OCI-LY7 (cell line): ENCODE results near the gene JAZF1. TPM values are rescaled to one million over a fixed set of nuclear protein-coding genes. Genes with fewer than 3 reads are reported as not detected.

Source experiments
- BruUV-seq: library from RNA; stranded (reverse); fragments of 400-500 nt; replicated peaks from 2 replicates; lab custom pipeline; 2021; lab: Mats Ljungman, UMichigan
- CTCF ChIA-PET: fragments of 300-600 bp; sonication (Branson Sonifier 250); formaldehyde crosslinking; loops from one replicate; lab custom pipeline; 2022; ENCODE audit warnings: antibody characterized with exemption; ENCODE audit not compliant: unreplicated experiment; lab: Charles Lee
- POLR2A ChIA-PET: fragments of 300-600 bp; sonication (Branson Sonifier 250); formaldehyde crosslinking; loops from one replicate; lab custom pipeline; 2022; ENCODE audit warnings: antibody characterized with exemption; lab: Charles Lee
- DNase-seq: peaks from one replicate; pipeline ENCODE4 v3.0.0-alpha.2; 2015; ENCODE audit warnings: low spot score
- H2AFZ ChIP-seq: fragments of 200-600 bp; sonication (generic), shearing (Covaris generic); 2 replicates; pipeline ENCODE4 v1.6.1; 2014; ENCODE audit warnings: mild to moderate bottlenecking, antibody characterized with exemption, low read length, moderate library complexity
- H3K27ac ChIP-seq: fragments of 200-600 bp; sonication (generic); 2 replicates; pipeline ENCODE4 v1.5.1; 2014; ENCODE audit warnings: mixed run types, low read depth, mild to moderate bottlenecking, moderate library complexity, low read length, inconsistent platforms; ENCODE audit not compliant: poor library complexity, severe bottlenecking
- H3K36me3 ChIP-seq: fragments of 200-600 bp; sonication (generic); 2 replicates; pipeline ENCODE4 v1.6.1; 2014; ENCODE audit warnings: mild to moderate bottlenecking, antibody characterized with exemption, low read length, moderate library complexity, mixed read lengths; ENCODE audit not compliant: insufficient read depth
- H3K4me1 ChIP-seq: fragments of 200-600 bp; sonication (generic); 2 replicates; pipeline ENCODE4 v1.5.1; 2014; ENCODE audit warnings: mild to moderate bottlenecking, low read length; ENCODE audit not compliant: insufficient read depth, poor library complexity, severe bottlenecking
- H3K4me2 ChIP-seq: fragments of 200-600 bp; sonication (generic); 2 replicates; pipeline ENCODE4 v1.6.1; 2014; ENCODE audit warnings: mild to moderate bottlenecking, low read length
- H3K4me3 ChIP-seq: fragments of 200-600 bp; sonication (generic); 2 replicates; pipeline ENCODE4 v1.5.1; 2014; ENCODE audit warnings: mild to moderate bottlenecking, low read depth, low read length; ENCODE audit not compliant: poor library complexity, severe bottlenecking
- H3K79me2 ChIP-seq: fragments of 200-600 bp; sonication (generic); 2 replicates; pipeline ENCODE4 v1.6.1; 2016; ENCODE audit warnings: low read depth, mild to moderate bottlenecking, low read length, moderate library complexity, mixed read lengths; ENCODE audit not compliant: insufficient read depth
- H3K9me2 ChIP-seq: fragments of 200-600 bp; sonication (generic); 2 replicates; pipeline ENCODE4 v1.6.1; 2016; ENCODE audit warnings: mild to moderate bottlenecking, low read length, mixed read lengths; ENCODE audit not compliant: insufficient read depth
- H3K9me3 ChIP-seq: fragments of 200-600 bp; sonication (generic); 2 replicates; pipeline ENCODE4 v1.6.1; 2014; ENCODE audit warnings: mild to moderate bottlenecking, mixed run types, low read length, mixed read lengths
- H4K20me1 ChIP-seq: fragments of 200-600 bp; sonication (generic); 2 replicates; pipeline ENCODE4 v1.6.1; 2014; ENCODE audit warnings: mild to moderate bottlenecking, antibody characterized with exemption, low read length, moderate library complexity, mixed read lengths; ENCODE audit not compliant: insufficient read depth
- CTCF ChIP-seq: fragments of 200-600 bp; sonication (generic); conservative IDR thresholded peaks from 2 replicates; pipeline ENCODE4 v1.5.1; 2014; ENCODE audit warnings: mild to moderate bottlenecking, antibody characterized with exemption, low read length, moderate library complexity, mixed read lengths
- EZH2phosphoT487 ChIP-seq: fragments of 200-600 bp; sonication (generic); IDR thresholded peaks from 2 replicates; pipeline ENCODE4 v1.6.1; 2018; ENCODE audit warnings: low read depth, borderline replicate concordance, mild to moderate bottlenecking, mixed run types, antibody characterized with exemption, low read length, moderate library complexity, mixed read lengths
- intact Hi-C: fragments of 100-400 bp; cut with micrococcal nuclease; formaldehyde crosslinking; loops from one replicate; pipeline ENCODE4 v1.10.0; 2022; ENCODE audit not compliant: unreplicated experiment
- total RNA-seq, 2 experiments: library from RNA; depleted of rRNA in 1 of 2; stranded (reverse); fragments of >200 nt in 1 of 2; shearing (Covaris generic) in 1 of 2; gene quantifications; 2 replicates each; pipeline ENCODE4 v1.2.3, GENCODE V29; 2014 to 2022

JAZF1 gene
- total RNA-seq, 2 experiments from 2014 or later = 6.3 to 25.0 TPM

- Histone ChIP-seq H4K20me1 (no peaks in the 10 kb centered on the region), H3K36me3 (peaks cover 6% of the 10 kb centered on the region; the same call in 1 of the 2 replicates), H2AFZ (no peak overlapping the region), H3K9me3 (no peaks in the 10 kb centered on the region; the same call in 1 of the 2 replicates), H3K9me2 (no peaks in the 10 kb centered on the region), H3K4me3 (no peak overlapping the region), H3K27ac (no peak overlapping the region), H3K4me2 (0 out of 2 replicates have a peak overlapping the region, but pooled peaks have one; percentile 77), H3K4me1 (peaks cover 99% of the 10 kb centered on the region), H3K79me2 (peaks cover 81% of the 10 kb centered on the region)
- TF ChIP-seq EZH2phosphoT487 (no peak), CTCF (no peak)
- ChIA-PET POLR2A (interaction anchor here (0.9 to 1.4 kb wide), 5 partner anchors 8 to 26 kb away, joined by 3 to 8 read pairs (median 3); no protein-coding TSS in a partner anchor), CTCF (interaction anchor here (1.2 kb wide), 1 partner anchor 10 kb away, joined by 3 read pairs; no protein-coding TSS in a partner anchor)
- BruUV-seq = no TSS peak
- no peak for DNase-seq
- intact Hi-C loops = loop anchor here (5.0 kb wide), 1 partner anchor 414 kb away; no protein-coding TSS in a partner anchor
Observed at GRCh38 chr7:28157831-28158416, 22.7 kb downstream of the JAZF1 start.

- Histone ChIP-seq H3K4me3 (no peak overlapping the region), H3K4me2 (peak overlapping the region; percentile 77; the same call in 1 of the 2 replicates), H3K9me2 (no peaks in the 10 kb centered on the region), H4K20me1 (no peaks in the 10 kb centered on the region), H3K4me1 (peaks cover 99% of the 10 kb centered on the region), H3K27ac (peak overlapping the region; percentile 97), H3K79me2 (peaks cover 82% of the 10 kb centered on the region), H3K9me3 (no peaks in the 10 kb centered on the region; the same call in 1 of the 2 replicates), H2AFZ (no peak overlapping the region), H3K36me3 (peaks cover 6% of the 10 kb centered on the region; the same call in 1 of the 2 replicates)
- POLR2A ChIA-PET = interaction anchor here (0.9 to 1.4 kb wide), 4 partner anchors 8 to 21 kb away, joined by 3 to 8 read pairs (median 4); no protein-coding TSS in a partner anchor
- CTCF ChIA-PET = interaction anchor here (1.2 kb wide), 1 partner anchor 11 kb away, joined by 3 read pairs; no protein-coding TSS in a partner anchor
- BruUV-seq = no TSS peak
- TF ChIP-seq CTCF (no peak), EZH2phosphoT487 (no peak)
- intact Hi-C loops = loop anchor here (5.0 kb wide), 1 partner anchor 415 kb away; no protein-coding TSS in a partner anchor
- no peak for DNase-seq
Observed at GRCh38 chr7:28157076-28157745, 23.4 kb downstream of the JAZF1 start.
